HEK293T (cell line): ENCODE data around the gene KCND3.

ENCODE experiments used
- BHLHE40 ChIP-seq: fragments of 450-650 bp; IDR thresholded peaks from 2 replicates; pipeline ENCODE4 v1.6.1; 2016; ENCODE audit warnings: mild to moderate bottlenecking, moderate library complexity, borderline replicate concordance
- FOXM1 ChIP-seq: fragments of 450-650 bp; IDR thresholded peaks from 2 replicates; pipeline ENCODE4 v1.6.1; 2017; ENCODE audit warnings: mild to moderate bottlenecking, borderline replicate concordance
- SP1 ChIP-seq: fragments of 450-650 bp; IDR thresholded peaks from 2 replicates; pipeline ENCODE4 v1.6.1; 2017

DNA sequence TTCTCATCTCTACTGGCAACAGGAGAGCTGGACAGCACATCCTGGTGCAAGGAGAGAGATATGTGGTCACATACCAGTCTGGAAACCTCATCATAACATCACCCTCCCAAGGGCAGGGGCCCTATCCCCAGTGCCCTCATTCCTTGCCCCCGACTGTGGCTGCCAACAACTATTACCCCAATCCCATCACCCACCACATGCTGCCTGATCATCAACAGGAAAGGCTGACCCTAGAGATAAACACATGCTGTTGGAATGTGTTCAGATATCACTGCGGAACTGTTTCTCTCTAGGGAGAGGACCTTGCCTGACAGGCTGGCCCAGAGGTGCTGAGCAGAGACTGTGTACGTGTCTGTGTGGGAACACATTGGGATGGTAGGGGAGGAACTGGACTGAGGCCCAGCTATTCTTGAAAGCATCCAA, 245.8 kb downstream of the KCND3 start:
- TF ChIP-seq FOXM1 (no peak), BHLHE40 (no peak), SP1 (no peak)
